ENCODE data around the gene STX8.
"Not testable (repeated sequence)": the region's sequence is repeated elsewhere in the genome, so short reads cannot be mapped to it uniquely, and the experiment has no call there.

Gene STX8

DNA sequence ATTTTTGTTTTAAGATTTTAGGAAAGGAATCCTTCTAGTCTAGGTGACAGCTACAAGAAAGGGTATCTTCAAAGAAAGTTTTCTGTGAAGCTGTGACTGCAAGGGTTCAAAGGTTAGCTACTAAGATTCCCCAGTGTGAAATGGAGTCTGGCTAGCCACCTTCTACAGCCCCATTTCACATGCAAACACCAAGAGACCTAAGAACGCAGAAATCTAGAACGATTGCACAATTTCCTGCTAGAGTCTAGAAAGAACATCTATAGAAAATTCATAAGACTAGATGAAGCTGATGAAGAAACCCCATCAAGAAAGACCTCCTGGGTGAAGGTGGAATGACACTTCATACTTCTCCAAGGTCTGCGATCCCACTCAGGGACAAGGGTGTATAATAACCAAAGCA is 77.1 kb downstream of the STX8 start:
- no peak for ATAC-seq

DNA sequence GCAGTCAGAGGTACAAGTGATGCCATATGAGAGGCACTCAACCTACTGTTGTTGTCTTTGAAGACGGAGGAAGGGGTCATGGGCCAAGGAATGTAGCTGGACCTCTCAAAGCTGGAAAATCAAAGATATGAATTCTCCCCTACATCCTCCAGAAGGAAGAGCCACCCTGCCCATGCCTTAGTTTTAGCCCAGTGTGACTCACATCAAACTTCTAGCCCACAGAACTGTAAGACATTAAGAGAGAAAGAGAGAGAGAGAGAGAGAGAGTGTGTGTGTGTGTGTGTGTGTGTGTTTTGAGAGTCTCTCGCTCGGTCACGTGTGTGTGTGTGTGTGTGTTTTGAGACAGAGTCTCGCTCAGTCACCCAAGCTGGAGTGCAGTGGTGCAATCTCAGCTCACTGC is 87.1 kb downstream of the STX8 start:
- no peak for DNase-seq
- no peak for ATAC-seq

More for the DNA sequence above, 77.1 kb downstream of the STX8 start:
- DNase-seq, result no peak

DNA sequence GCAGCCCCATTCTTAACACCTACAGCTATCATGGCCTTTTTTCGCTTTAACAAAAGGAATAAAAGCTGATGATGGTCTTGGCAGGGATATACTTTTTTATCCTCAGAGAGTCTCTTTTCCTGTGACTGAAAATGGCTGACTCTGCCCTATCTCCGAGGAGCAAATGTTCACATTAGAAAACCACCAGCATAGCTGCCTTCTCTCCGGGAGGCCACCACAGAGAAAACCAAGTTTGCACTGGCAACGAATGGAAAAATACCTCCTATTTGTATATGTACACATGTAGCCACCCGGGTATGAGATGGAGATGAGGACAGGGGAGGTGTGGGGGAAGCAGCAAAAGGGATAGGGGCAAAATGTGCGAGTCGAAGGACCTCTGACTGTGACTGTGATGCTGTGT is 88.2 kb downstream of the STX8 start:
- DNase-seq, result no peak
- no peak for ATAC-seq

DNA sequence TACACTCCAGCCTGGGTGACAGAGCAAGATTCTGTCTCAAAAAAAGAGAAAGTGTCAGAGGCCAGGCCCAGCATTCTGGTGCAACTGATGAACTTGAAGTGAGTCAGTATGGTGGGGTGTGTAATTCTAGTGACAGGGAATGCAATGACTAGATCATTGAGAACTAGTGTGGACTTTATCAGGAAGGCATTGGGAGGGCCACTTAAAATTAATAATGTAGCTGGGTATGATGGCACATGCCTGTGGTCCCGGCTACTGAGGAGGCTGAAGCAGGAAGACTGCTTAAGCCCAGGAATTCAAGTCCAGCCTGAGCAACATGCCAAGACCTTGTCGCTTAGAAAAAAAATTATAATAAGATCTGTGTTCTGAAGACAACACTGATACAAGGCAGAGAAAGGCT is 90.8 kb downstream of the STX8 start:
- no peak for DNase-seq

DNA sequence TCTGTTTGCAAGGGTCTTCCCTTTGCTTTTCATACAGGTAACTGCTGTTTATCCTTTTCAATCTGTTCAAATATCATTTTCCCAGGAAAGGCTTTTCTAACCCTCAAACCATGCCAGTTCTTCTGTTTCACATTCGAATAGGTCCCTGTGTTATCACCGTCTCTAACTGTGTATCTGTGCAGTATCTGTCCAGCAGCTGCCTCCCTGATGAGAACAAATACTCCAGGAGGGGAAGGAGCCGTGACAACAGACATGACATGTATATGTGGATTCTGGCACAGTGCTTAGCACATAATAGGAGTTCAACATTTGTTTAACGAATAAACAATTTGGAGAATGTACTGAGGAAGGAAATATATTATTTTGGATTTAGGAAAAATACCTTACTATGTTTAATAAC is 95.7 kb downstream of the STX8 start:
- DNase-seq (no peak), ATAC-seq (no peak)

More for the DNA sequence above, 90.8 kb downstream of the STX8 start:
- no peak for ATAC-seq

DNA sequence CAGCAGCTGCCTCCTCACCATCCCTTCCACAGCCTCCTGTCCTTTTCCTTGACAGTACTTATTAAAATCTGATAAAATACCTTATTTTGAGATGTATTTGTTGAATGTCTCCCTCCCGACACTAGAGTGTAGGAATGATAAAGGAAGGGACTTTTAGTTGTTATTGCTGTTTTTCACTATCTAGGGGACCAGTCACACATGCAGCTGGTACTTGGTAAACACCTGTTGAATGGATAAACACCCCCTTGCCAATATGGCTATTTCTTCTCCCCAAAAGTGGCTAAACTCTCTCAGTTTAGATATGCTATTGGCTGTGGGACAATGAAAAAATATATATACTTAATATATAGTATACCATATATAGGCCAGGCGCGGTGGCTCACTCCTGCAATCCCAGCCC is 96.7 kb downstream of the STX8 start:
- DNase-seq, result no peak
- no peak for ATAC-seq

DNA sequence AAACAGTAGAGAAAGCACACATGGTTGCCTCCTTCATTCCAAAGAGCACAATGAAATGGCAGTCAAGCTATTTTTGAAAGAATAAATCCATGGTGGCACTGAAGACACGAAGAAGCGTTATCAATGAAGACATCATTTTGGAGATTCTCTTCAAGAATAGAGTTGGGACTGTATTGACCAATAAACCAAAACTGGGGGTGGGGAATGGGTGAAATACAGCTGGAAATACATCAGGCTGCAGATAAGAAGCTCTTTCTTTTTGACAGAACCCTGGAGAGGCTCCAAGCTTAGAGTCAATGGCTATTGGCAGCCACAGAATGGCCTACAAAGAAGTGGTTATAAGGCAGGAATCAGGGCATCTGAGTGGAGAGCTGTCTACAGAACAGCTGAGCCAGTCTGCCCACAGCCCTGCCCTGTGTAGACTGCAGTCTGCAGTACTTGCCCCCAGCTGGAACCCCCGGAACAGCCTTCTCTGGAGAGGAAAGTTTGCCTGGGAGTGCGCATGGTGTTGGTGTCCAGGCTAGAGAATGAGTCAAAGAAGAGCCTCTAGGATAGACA is 100.4 kb downstream of the STX8 start:
- ATAC-seq, result no peak
- DNase-seq, result no peak

DNA sequence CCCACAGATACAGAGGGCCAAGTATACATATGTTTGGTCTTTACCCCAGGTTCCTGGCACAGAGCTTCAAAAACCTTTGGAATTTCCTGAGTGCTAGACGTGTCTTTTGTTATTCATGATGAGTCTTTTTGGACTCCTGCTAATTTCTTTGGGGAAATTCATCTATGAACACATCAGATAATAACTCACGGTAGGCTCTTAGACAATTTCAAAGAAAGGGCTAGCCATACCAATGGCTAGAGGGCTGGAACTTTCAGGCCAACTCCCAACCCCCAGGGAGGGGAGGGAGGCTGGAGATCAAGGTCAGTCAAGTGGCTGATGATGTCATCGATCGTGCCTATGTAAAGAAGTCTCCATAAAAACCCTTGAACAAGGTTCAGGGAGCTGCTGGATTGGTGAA is 101.9 kb downstream of the STX8 start:
- ATAC-seq (no peak), DNase-seq (no peak)

DNA sequence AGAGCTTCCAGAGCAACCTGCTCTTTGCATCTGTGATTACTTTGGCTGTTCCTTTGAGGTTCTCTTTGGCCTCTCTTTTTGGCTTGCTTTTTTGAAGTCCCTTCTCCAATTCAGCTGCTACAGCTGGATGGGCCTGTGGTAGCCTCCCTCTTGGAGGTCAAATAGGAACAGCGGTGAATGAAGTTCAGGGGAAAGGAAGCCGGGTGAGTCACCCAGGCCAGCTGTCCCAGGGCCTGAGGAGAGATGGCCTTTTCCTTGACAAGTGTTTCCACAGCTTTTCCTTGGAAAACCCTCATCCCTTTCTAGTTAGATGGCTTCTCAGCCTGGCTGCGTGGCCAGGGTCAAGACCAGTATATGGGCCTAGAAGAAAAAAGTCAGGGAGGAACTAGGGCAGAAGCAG is 103.1 kb downstream of the STX8 start:
- DNase-seq (no peak), ATAC-seq (no peak)

DNA sequence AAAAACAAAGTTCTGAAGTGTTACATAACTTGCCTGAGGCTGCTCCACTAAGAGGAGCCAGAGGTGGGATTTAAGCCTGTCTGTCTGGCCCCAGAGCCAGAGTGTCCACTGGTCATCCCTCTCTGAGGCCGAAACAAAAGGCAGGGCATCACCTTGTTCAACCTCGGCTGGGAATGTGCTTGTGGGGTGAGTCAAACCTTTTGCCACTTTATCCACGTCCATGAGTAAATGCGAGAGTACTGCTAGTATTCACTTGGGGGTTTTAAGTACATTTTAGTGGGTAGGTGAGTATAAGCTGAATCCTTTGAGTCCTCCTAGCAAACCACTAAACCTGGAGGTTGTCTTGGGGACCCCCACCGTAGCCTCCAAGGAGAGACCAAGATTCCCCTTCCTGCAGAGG is 103.5 kb downstream of the STX8 start:
- no peak for DNase-seq
- ATAC-seq, result peak; percentile 24

DNA sequence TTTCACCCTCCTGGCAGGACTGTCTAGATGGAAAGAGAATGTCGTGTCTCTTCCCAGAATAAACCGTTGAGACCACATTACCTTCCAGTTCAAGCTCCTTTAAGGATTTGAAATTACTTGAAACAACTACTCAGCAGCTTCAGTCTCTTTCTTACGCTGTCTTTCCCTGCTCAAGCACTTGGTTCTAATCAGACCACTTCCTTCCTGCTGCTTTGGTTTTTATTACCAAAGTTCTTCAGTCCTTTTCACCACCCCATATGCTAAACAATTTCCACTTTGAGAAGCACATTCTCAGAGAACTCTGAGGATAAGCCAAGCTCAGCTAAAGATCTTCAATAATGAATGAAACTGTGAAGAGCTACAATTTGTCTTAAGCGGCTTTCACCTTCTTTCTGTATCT is 105.4 kb downstream of the STX8 start:
- peak; percentile 73 for ATAC-seq
- no peak for DNase-seq

DNA sequence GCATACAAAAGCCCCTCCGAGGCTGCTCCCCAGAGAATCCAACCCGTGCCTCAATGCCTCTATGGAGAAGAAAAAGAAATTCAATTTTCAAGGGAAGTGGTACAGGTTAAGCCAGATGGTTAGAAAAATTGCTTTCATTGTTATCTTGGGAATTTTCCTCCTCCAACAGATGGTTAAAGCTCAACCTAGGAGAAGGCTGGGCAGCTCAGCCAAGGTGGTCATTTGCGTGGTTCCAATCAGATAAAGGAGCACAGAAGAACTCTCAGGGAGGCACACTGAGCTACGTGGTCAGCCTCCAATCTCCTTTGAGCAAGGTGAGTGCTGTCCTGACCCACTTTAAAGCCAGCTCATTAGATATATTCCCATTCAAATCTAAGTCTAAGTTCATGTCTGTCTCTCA is 106.7 kb downstream of the STX8 start:
- DNase-seq (no peak), ATAC-seq (no peak)

DNA sequence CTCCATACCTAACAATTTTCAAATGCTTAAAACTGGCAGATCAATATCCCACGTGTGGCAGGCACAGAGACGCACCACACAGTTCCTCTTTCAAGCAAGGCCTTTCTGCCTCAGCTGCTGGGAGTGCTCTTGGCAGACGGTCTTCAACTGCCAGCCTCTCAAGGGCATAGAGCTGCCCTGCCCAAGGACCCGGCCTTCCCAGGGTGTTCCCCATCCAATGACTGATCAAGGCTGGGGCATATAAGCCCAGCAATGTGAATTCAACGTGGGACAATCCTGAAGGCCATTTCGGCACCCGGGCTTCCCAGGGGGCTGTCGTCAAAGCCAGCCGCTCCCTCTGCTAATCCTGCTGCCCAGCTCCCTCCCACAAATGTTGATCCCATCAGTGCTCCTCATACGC is 107.1 kb downstream of the STX8 start:
- ATAC-seq (no peak), DNase-seq (no peak)

DNA sequence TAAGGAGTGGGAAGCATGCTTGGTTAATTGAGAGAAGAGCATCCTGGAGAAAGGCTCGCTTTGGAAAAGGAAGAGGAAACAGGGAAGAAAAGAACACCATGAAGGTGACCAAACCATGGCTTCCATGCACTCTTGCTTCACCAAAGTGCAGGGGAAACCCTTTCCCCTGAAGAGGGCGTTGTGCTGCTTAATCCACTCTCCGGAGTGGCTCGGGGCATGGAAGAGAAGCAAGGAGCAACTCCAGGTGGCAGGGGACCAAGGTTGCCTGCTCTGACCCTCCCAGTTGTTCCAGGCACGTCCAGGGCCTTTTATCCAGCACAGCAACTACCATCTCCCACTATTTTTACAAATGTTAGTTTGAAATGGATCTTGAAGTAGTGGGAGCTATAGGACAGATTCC is 108.1 kb downstream of the STX8 start:
- DNase-seq, result no peak
- no peak for ATAC-seq

DNA sequence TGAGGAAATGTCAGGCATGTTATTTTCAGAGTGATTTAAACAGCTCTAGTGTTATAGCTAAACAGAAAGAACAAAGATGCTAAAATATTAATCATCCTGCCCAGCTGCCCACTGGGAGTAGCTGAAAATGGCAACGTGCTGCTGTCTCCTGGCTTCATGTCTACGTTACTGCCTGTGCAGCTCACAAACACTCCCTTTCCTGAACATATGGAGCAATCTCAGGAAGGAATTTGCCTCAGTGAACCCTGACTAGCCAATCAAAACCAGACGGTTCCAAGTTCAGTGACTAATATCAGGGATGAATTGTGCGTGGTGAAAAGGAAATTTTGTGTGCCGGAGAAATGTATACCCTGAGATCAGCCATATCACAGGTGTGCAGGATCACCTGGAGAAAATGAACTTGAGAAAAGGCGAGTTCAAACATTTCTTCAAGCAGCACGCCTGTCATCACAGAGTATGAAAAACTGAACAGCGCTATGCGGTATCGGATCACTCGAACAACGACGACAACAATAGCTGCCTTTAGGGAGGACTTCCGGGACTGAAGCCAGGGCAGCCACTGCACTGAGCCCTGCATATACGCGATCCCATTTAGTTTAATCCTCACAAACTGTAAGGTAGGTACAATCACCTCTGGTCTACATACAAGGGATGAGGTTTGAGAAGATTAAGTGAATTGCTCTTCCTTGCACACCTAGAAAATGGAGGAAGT is 110.3 kb downstream of the STX8 start:
- DNase-seq (no peak), ATAC-seq (no peak)

DNA sequence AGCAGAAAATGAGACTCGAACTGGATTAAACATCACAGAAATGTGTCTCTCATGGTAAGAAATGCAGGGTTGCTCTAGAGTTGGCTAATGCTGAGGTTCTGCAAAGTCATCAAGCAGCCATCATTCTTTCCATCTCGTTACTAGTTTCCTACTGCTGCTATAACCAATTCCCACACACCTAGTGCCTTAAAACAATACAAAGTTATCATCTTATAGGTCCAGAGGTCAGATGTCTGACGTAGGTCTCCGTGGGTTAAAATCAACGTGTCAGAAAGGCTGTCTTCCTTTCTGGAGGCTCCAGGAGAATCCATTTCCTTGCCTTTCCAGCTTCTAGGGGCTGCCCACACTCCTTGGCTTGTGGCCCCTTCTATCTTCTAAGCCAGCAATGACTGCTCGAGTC is 118.6 kb downstream of the STX8 start:
- ATAC-seq (no peak), DNase-seq (no peak)

DNA sequence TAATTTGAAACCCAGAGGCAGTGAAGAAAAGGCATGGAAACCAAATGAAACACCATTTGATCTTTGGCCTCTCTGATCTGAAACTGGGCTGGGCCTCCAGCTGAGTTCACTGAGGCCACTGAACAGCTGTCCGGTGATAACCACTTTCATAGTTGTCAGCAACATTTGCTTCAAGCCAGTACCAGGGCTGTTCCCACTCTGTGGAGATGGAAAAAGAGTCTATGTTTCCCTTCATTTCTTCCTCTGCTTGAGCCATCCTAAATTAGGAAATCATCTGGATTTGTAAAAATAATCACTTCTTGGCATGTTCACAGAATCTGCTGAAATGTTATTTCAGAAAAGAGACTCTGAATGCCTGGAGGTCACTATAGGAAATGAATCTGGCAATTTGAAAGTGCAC is 119.3 kb downstream of the STX8 start:
- DNase-seq (no peak), ATAC-seq (no peak)

DNA sequence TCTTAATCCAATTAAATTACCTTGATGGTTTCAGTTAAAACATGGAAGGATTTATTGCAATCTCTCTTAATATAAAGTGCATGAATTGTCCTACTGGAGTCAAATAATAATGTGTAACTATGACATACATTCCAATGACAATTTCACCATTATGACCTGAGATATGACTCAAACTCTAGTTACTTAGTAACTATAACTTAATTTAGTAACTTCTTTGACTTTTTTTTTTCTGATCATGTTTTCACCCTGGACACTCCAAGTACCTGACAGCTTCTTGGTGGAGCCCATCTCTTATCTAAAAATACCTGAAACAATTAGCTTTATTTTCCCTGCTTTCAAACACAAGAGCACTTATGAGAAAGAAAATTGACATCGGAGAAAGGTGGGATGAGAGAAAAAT is 123.7 kb downstream of the STX8 start:
- ATAC-seq, result no peak
- no peak for DNase-seq

DNA sequence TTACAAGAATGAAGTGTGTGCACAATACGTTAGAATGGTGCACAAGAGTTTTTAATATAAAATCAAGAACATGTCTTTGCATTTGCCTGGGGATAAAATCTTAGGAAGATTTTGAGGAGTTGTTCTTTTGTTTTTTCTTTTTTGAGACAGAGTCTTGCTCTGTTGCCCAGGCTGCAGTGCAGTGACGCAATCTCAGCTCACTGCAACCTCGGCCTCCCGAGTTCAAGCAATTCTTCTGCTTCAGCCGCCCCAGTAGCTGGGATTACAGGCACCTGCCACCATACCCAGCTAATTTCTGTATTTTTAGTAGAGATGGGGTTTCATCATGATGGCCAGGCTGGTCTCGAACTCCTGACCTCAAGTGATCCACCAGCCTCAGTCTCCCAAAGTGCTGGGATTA is 128.3 kb downstream of the STX8 start:
- DNase-seq, ATAC-seq: not testable (repeated sequence)

DNA sequence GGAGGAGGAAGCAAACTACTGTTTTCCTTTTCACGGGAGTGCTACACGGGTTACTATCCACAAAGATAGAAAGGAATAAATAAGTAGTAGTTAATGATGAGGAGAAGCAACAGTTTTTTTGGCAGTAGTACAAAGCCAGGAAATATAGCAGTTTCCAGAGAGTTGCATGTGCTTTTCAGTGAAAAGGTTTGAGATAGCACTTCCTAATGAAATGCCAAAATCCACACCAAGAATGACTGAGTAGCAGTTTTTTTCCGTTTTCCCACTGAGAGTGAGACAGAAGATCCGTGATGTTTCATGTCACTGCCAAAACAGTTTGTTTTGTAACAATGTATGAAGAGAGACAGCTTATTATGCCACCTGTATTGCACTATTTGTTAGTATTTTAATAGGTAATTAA is 129.1 kb downstream of the STX8 start:
- no peak for DNase-seq
- no peak for ATAC-seq

DNA sequence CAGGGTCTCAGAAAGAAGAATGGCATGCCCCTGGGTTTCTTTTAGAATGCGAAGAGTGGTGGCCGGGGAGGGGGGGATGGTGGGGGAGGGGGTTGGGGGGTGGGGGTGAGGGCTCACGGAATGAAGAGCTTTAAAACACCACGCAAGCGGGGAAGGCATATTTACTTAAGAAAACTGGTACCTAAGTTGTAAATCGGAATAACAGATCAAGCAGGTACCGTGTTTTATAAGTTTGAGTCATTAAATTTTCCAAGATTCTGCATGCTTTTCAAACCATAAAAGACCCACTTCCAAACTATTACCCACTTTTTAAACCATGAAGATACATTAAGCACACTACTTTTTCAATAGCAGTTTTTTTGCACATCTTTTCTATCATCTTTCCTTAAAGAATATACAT is 130.2 kb downstream of the STX8 start:
- DNase-seq, result no peak
- ATAC-seq, result no peak

DNA sequence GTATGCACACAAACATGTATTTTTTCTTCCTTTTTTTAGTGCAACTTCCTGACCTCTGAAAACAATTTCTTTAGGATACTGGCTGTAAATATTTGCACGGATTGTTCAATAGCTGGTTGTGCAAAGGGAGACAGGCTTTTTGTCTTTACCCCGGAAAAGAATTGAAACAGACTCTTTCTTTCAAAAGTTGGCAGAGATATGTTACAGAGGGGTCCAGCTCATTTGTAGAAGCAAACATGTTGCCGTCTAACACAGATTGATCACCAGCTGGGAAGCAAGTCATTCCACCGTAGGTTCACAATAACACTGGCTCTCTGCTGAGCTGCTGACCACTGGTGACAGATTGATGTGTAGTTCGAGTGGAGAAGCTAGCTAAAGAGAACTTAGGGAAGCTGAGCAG is 130.9 kb downstream of the STX8 start:
- DNase-seq (no peak), ATAC-seq (no peak)

DNA sequence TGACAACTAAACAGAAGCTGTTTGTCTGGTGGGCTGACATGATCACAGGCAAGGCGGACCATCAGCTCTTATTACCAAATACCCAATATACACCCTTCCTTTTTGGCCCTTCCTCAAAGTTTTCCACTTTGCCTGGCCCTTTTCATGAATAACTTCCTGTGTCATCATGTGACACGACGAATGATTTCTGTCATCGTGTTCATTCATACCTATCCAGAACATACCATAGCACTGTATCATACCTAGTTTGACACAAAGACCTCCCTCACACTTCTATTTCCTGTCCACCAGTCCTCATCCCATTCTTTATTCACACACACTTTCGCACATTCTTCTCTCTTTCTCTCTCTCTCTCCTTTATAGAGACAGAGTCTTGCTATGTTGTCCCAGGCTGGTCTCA is 131.8 kb downstream of the STX8 start:
- ATAC-seq, result no peak
- DNase-seq, result no peak

DNA sequence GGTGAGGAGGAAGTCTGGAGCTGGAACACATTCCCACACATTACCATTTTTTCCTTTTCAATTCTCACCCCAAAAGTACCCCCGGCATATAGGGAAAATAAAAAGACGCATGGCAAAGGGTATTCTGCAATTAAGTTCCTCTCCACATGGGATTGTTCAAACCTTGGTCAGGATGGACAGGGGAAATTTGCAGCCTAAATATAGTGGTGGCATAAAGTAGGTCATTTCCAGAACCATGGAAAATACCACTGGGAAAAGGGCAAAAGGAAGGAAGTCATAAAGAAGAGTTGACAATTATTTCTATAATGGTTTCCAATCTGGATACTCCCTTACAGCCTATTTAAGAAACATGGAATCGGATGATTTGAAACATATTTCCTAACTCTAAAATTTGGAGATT is 135.8 kb downstream of the STX8 start:
- DNase-seq (no peak), ATAC-seq (no peak)

DNA sequence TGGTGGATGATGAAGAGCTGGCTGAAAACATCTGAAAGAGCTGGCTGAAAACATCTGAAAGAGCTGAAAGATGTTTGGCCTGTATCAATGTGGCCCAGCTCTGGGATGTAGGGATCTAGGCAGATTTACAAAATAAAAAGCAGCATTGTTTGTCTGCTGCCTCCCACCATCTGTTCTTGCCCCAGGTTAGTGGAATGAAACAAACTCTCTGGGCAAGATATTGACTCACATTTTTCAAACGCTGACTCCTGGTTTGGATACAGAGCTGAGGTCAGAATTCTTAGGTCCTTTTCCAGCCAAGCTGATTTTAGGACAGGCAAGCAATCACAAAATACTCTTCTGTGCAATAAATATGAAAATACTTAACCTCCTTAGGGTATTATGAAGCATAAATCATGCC is 139.0 kb downstream of the STX8 start:
- DNase-seq (no peak), ATAC-seq (no peak)

Data from stimulated activated naive CD8-positive, alpha-beta T cell treated with anti-CD3 and anti-CD28 coated beads, Interleukin-15, Interleukin-2, amounts not matched to agents 100 U/mL and 50 U/mL, for 24 hours (primary cell).